Upper lobe of right lung (tissue), 1 donor: ENCODE data around the gene TCL1B. TPM values are rescaled to one million over a fixed set of nuclear protein-coding genes. Genes with fewer than 3 reads are reported as not detected.

Source experiments
- ATAC-seq: fragments of 200-7000 bp; cut with Tn5 transposase; one replicate; pipeline ENCODE4 v1.9.1; 2020; ENCODE audit warnings: mild to moderate bottlenecking, moderate library complexity
- DNase-seq: peaks from one replicate; pipeline ENCODE4 v3.0.0-alpha.2; 2020
- H3K27ac ChIP-seq: fragments of 200-600 bp; one replicate; pipeline ENCODE4 v1.8.0; 2022
- H3K27me3 ChIP-seq: fragments of 200-600 bp; one replicate; pipeline ENCODE4 v1.8.0; 2022; ENCODE audit warnings: mild to moderate bottlenecking
- H3K36me3 ChIP-seq: fragments of 200-600 bp; one replicate; pipeline ENCODE4 v1.8.0; 2022
- H3K4me1 ChIP-seq: fragments of 200-600 bp; one replicate; pipeline ENCODE4 v1.8.0; 2022
- H3K4me3 ChIP-seq: fragments of 200-600 bp; one replicate; pipeline ENCODE4 v1.8.0; 2022; ENCODE audit warnings: mild to moderate bottlenecking
- H3K9me3 ChIP-seq: fragments of 200-600 bp; one replicate; pipeline ENCODE4 v1.8.0; 2022
- CTCF ChIP-seq: fragments of 200-600 bp; IDR thresholded peaks from one replicate; pipeline ENCODE4 v1.8.0; 2022; ENCODE audit warnings: antibody characterized with exemption
- intact Hi-C: fragments of 100-400 bp; cut with DNase I; formaldehyde crosslinking; loops from one replicate; pipeline ENCODE4 v1.11.0; 2022
- total RNA-seq: library from RNA; stranded (reverse); fragmentation: NEBNext Ultra II Directional; extraction: Animal tissue kit (Norgen Biotek cat#: 25700); gene quantifications from one replicate; pipeline ENCODE4 v1.2.1, GENCODE V29; 2021
- donor health status: DM: no; HTN: yes; CAD: no; lungs with severe emphysema.

TCL1B gene
- total RNA-seq, 1 donor from 2014 or later = not detected

- H3K9me3 ChIP-seq = no peaks in the 10 kb centered on the region
- ATAC-seq (no peak), DNase-seq (no peak)
- no peak overlapping the region for H3K4me3 ChIP-seq
- H3K27ac ChIP-seq = no peak overlapping the region
- intact Hi-C loops = no loop called here
- no peaks in the 10 kb centered on the region for H3K4me1 ChIP-seq
- no peaks in the 10 kb centered on the region for H3K36me3 ChIP-seq
- TF ChIP-seq CTCF = no peak
- H3K27me3 ChIP-seq = peaks cover 4% of the 10 kb centered on the region
These were observed 11.6 kb upstream of the TCL1B start for GRCh38 chr14:95674613-95675012.

GRCh38 chr14:95675486-95675885, 10.7 kb upstream of the TCL1B start:
- H3K36me3 ChIP-seq = no peaks in the 10 kb centered on the region
- peaks cover 4% of the 10 kb centered on the region for H3K27me3 ChIP-seq
- DNase-seq = no peak
- ATAC-seq = no peak
- H3K4me1 ChIP-seq = no peaks in the 10 kb centered on the region
- H3K4me3 ChIP-seq = no peak overlapping the region
- H3K27ac ChIP-seq = no peak overlapping the region
- intact Hi-C loops = no loop called here
- H3K9me3 ChIP-seq = no peaks in the 10 kb centered on the region
- no peak for TF ChIP-seq CTCF

GRCh38 chr14:95677179-95677835, 8.9 kb upstream of the TCL1B start:
- Histone ChIP-seq H3K36me3 (no peaks in the 10 kb centered on the region), H3K27ac (no peak overlapping the region), H3K9me3 (no peaks in the 10 kb centered on the region), H3K4me3 (no peak overlapping the region), H3K4me1 (no peaks in the 10 kb centered on the region), H3K27me3 (peaks cover 4% of the 10 kb centered on the region)
- intact Hi-C loops = no loop called here
- DNase-seq (no peak), ATAC-seq (no peak)
- TF ChIP-seq CTCF = no peak

- ATAC-seq = no peak
- no peaks in the 10 kb centered on the region for H3K4me1 ChIP-seq
- no peak overlapping the region for H3K4me3 ChIP-seq
- DNase-seq = no peak
- H3K36me3 ChIP-seq = no peaks in the 10 kb centered on the region
- peaks cover 4% of the 10 kb centered on the region for H3K27me3 ChIP-seq
- H3K9me3 ChIP-seq = no peaks in the 10 kb centered on the region
- intact Hi-C loops = no loop called here
- H3K27ac ChIP-seq = no peak overlapping the region
- TF ChIP-seq CTCF = no peak
These were observed 6.9 kb upstream of the TCL1B start for GRCh38 chr14:95679148-95679815.

- intact Hi-C loops = no loop called here
- no peaks in the 10 kb centered on the region for H3K4me1 ChIP-seq
These were observed 6.1 kb upstream of the TCL1B start for GRCh38 chr14:95679998-95680735.

More at GRCh38 chr14:95679998-95680735, 6.1 kb upstream of the TCL1B start:
- no peak for TF ChIP-seq CTCF
- ATAC-seq = no peak
- Histone ChIP-seq H3K9me3 (no peaks in the 10 kb centered on the region), H3K27ac (no peak overlapping the region), H3K27me3 (peaks cover 2% of the 10 kb centered on the region), H3K4me3 (no peak overlapping the region), H3K36me3 (no peaks in the 10 kb centered on the region)
- no peak for DNase-seq
